ENCODE measurements around the gene THBS3.
"Not testable (repeated sequence)": the region's sequence is repeated elsewhere in the genome, so short reads cannot be mapped to it uniquely, and the experiment has no call there.

The THBS3 gene

DNA sequence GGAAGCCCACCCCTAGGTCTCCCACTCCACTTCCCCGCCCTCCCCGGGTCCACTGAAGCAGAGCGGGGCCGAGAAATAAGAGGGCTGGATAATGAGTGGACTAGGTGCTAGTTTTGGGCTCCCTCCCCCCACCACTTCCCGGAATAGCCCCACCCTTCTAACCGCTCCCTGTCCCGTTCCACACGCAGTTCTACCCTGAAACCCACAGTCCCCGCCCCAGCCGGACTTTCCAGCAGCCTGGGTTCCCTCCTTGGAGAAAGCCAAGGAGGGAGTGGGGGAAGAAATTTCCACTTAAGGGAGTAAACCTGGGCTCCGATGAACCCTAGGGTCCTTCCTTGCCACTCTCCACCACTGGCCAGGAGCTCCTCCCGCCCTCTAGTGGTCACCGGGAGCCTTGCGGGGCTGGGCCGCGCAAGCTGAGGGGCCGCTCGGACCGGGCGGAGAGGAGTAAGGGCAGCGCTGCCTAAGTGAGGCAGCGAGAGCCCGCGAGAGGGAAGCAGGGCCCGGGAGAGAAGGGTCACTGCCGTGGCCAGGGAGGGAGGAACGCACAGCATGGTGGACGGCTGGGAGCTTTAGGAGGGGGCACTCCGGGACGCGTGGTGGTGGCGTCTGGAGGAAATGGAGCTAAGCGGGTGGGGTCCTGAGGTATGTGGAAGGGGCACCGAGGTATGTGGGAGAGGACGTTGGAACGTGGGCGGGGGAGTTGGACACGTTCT lies 14.3 kb downstream of the THBS3 start:
- TF ChIP-seq, protein P1, sequence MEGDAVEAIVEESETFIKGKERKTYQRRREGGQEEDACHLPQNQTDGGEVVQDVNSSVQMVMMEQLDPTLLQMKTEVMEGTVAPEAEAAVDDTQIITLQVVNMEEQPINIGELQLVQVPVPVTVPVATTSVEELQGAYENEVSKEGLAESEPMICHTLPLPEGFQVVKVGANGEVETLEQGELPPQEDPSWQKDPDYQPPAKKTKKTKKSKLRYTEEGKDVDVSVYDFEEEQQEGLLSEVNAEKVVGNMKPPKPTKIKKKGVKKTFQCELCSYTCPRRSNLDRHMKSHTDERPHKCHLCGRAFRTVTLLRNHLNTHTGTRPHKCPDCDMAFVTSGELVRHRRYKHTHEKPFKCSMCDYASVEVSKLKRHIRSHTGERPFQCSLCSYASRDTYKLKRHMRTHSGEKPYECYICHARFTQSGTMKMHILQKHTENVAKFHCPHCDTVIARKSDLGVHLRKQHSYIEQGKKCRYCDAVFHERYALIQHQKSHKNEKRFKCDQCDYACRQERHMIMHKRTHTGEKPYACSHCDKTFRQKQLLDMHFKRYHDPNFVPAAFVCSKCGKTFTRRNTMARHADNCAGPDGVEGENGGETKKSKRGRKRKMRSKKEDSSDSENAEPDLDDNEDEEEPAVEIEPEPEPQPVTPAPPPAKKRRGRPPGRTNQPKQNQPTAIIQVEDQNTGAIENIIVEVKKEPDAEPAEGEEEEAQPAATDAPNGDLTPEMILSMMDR (IDR thresholded peaks at IDR 0.05), result peak; percentile 97
- Histone ChIP-seq H3K4me3 (peak overlapping the region; percentile 71), H3K27ac (peak overlapping the region; percentile 81 to 94)
- peak; percentile 92 for DNase-seq (ENCODE audit: low spot score)

DNA sequence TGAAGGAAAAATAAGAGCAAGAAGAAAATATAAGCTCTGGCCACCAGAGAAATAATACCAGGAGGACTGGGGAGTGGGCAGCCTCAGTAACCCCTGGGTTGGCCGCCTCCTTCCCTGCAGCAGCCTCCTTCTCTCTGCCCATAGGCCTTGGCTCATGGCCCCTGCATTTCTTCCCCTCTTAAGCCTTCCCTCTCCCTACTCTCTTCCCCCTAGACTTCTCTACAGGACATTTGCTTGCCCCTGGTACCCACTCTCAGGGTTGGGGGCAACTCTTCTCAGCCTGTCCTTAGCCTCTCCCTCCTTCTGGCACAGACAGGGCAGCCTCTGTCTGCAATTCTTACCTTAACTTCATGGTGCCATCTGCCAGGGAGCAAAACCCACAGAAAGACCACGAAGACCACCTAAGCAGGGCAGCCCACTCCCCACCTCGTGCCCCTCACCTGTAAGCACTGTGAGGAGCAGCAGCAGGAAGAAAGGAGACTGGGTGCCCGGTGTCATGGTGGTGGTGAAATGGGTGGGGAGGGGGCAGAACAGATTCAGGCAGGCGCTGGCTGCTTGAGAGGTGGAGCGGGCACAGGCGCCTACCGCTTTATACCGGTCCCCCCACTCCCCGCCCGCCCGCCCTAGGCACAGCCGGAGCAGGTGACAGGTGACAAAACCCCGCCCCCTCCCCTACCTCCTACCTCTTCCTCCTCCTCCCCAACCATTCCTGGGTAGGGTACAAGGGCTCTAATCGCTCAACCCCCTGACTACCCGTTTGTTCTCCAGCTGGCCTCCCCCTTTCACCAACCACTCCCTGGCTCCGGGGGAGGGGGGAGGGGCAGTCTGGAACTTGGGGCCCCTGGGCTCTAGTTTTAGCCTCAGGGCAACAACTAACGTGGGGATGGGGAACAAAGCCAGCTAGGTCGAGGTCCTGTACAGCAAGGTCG lies 15.1 kb downstream of the THBS3 start:
- Histone ChIP-seq H3K27ac (peak overlapping the region; percentile 81 to 94), H3K4me3 (peak overlapping the region; percentile 71)
- DNase-seq (ENCODE audit: low spot score), result no peak
- TF ChIP-seq, protein P1 (IDR thresholded peaks at IDR 0.05), result no peak

DNA sequence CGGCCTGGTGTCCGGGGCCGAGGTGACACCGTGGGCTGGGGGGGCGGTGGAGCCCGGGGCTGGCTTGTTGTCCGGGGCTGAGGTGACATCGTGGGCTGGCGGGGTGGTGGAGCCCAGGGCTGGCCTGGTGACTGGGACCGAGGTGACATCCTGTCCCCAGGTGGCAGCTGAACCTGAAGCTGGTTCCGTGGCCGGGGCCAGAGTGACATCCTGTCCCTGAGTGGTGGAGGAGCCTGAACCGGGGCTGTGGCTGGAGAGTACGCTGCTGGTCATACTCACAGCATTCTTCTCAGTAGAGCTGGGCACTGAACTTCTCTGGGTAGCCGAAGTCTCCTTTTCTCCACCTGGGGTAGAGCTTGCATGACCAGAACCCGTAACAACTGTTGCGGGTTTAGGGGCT lies 15.8 kb downstream of the THBS3 start:
- DNase-seq (ENCODE audit: low spot score), result no peak
- TF ChIP-seq, protein P1 (IDR thresholded peaks at IDR 0.05), result no peak
- peak overlapping the region in 1 of 2 donors; percentile 94 for H3K27ac ChIP-seq
- no peak overlapping the region for H3K4me3 ChIP-seq

DNA sequence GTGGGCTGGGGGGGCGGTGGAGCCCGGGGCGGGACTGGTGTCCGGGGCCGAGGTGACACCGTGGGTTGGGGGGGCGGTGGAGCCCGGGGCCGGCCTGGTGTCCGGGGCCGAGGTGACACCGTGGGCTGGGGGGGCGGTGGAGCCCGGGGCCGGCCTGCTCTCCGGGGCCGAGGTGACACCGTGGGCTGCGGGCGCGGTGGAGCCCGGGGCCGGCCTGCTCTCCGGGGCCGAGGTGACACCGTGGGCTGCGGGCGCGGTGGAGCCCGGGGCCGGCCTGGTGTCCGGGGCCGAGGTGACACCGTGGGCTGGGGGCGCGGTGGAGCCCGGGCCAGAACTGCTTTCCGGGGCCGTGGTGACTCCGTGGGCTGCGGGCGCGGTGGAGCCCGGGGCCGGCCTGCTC lies 17.8 kb downstream of the THBS3 start:
- H3K4me3 ChIP-seq; DNase-seq (ENCODE audit: low spot score); H3K27ac ChIP-seq: not testable (repeated sequence)

DNA sequence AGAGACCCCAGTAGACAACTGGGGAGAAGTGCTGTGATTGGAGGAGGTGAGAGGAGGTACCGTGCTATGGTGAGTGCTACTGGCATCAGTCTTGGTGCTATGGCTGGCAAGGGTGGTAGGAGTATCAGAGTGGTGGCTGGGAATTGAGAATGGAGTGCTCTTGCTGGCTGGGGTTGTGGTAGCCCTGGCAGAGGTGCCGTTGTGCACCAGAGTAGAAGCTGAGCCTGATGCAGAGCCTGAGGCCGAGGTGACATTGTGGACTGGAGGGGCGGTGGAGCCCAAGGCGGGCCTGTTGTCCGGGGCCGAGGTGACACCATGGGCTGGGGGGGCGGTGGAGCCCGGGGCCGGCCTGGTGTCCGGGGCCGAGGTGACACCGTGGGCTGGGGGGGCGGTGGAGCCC lies 19.4 kb downstream of the THBS3 start:
- Histone ChIP-seq H3K4me3 (no peak overlapping the region), H3K27ac (no peak overlapping the region)
- no peak for DNase-seq (ENCODE audit: low spot score)
- TF ChIP-seq, protein P1 (IDR thresholded peaks at IDR 0.05), result no peak

DNA sequence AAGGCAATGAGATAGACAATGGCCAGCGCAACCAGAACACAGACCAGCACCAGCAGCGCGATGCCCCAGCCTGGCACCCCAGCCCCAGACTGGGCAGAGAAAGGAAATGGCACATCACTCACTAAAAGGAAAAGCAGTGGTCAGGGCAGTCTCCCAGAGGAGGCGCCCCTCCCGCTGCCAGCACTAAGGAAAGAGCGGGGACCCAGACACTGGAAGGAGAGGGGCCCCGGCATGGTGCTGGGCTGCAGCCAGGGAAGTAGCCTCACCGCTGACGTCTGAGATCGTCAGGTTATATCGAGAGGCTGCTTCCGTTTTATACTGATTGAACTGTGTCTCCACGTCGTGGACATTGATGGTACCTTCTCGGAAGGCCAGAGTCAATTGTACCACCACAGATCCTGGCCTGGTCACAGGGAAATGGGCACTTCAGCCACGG lies 20.2 kb downstream of the THBS3 start:
- Histone ChIP-seq H3K4me3 (no peak overlapping the region), H3K27ac (no peak overlapping the region)
- TF ChIP-seq, protein P1 (IDR thresholded peaks at IDR 0.05), result no peak
- DNase-seq (ENCODE audit: low spot score), result no peak

DNA sequence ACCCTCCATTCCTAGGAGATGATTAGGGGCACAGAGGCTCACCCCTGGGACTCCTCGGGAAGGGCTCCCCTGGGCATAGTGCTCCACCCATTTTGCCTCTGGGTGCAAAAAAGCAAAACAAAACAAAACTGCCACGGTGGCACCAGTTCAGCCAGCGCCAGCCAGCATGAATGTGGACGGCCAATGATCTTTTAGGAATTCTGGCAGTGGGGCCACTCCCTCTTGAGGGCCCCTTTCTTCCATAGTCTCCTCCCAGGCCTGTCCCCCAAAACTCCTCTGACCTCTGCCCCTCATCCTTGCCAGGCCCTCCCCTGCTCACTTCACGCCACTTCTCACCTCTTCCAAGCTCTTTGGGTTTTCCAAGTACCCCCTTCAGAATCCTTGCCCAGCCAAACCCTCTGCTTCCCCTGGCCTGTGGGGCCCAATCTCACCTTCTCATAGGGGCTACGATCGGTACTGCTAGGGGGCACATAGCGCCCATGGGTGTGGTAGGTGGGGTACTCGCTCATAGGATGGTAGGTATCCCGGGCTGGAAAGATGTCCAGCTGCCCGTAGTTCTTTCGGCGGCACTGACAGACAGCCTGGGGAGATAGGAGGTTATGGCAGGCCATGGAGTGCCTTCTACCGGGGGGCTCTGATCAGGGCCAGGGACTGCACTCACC lies 20.8 kb downstream of the THBS3 start:
- DNase-seq (ENCODE audit: low spot score), result peak; percentile 69
- Histone ChIP-seq H3K4me3 (no peak overlapping the region), H3K27ac (no peak overlapping the region)
- TF ChIP-seq, protein P1 (IDR thresholded peaks at IDR 0.05), result no peak

Data from coronary artery (tissue), 2 donors.